GM19438 (cell line): ENCODE data around the gene TMCC2.

Experiments used
- ATAC-seq: cut with Tn5 transposase; IDR thresholded peaks from one replicate; pipeline ENCODE4 v1.9.1; 2021; ENCODE audit warnings: low read depth; ENCODE audit not compliant: unreplicated experiment

Gene TMCC2

DNA sequence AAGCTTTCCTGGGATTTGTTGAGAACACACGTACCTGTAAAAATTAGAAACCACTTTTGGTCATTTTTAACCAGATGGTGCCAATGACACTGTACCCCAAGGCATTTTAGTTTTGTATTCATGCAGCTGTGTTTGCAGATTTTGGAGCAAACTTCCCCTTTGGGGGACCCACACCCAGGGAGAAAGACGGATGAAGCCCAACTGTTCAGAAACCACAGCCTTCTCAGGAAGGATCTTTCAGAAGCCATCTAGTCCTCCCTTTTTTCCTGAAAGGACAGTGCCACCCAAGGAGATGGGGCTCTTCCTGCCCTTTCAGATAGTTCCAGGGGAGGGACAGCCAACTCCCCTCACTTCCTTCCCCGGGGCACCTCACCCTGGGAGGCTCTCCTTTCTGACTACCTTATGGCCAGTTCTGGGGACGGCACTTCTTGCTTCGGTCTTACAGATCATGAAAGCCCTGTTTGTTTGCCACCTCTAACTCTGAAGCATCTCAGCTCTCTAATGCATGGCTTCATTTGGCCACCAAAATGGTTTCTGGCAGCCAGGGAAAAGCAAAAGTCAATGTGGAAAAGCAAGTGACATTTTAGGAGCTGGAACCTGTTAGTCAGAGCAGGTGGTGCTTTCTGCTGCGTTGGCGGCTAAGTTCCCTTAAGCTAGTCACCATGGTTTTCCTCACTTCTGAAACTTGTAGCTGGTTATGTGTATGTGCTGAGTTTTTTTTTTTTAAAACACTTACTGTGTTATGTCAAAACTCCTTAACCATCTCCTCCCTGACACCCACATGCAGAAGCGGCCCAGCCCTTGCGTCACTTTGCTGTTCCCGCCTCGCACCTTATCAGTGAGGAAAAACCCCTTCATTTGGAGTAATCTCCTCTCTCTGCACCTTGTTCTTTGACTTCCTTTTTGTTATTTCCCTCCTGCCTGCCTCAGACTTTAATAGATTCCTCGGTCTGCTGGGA lies 10.1 kb downstream of the TMCC2 start:
- ATAC-seq, result no peak

DNA sequence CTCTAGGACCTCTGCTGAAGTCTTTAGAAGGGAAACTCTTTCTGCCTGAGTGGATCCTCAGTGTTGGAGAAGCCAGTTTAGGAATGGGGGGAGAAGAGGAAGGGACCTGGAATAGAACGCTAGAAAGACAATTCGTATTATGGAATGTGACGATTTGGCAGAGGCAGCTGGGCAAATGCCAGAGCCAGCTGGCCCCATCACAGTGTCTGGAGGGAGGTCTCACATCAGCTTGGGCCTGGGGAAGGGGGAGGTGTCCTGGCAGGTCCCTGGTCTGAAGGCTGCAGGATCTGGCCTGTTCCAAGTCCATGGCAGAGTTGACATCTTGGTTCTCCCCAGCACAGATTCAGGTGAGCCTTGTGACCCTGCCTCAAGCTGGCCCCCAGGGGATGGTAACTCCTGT lies 11.3 kb downstream of the TMCC2 start:
- no peak for ATAC-seq

DNA sequence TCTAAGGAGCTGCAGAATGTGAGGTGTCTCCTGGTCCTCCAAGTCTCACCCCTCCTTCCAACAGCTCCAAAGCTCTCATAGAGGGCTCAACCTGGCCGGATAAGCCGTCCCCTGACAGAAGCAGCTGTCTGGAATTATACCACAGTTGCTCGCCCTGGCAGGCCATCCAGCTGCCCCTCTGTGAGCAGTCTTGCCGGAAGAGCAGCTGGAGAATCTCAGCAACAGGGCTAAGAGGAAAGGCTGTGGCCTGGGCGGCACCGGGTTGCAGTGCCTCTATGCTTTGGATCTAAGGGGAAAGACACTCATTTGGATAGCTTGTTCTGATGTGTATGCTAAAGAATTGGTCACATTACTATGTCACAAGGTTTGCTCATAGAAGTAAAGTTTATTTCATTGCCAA lies 12.4 kb downstream of the TMCC2 start:
- no peak for ATAC-seq

DNA sequence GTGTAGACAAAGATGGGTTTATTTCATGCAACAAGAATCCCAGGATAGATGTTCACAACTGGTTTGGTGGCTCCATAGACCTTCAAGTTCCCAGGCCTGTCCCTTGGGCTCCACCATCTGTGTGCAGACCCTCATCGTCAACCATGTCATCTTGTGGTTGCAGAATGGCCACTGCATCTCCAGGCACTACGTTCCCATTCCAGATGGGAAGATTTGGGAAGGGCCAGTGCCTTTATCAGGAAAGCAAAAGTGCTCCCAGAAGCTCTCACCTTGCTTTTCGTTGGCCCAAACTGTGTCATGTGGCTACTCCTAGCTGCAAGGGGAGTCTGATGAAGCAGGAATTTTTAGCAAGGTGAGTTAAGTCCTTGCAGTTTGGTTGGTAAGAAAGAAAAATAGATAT lies 12.8 kb downstream of the TMCC2 start:
- ATAC-seq, result no peak

DNA sequence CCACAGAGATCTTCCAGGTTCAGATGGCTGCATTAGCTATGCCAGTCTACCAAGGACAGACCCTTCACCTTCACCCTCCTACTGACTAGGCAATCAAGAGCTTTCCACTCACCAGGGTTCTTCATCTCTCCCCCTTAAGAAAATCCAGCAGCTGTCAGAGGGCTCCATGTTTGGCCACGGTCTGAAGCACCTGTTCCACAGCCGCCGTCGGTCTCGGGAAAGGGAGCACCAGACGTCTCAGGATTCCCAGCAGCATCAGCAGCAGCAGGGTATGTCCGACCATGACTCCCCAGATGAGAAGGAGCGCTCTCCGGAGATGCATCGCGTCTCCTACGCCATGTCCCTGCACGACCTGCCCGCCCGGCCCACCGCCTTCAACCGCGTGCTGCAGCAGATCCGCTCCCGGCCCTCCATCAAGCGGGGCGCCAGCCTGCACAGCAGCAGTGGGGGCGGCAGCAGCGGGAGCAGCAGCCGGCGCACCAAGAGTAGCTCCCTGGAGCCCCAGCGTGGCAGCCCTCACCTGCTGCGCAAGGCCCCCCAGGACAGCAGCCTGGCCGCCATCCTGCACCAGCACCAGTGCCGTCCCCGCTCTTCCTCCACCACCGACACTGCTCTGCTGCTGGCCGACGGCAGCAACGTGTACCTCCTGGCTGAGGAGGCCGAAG lies 13.8 kb downstream of the TMCC2 start:
- ATAC-seq, result no peak

DNA sequence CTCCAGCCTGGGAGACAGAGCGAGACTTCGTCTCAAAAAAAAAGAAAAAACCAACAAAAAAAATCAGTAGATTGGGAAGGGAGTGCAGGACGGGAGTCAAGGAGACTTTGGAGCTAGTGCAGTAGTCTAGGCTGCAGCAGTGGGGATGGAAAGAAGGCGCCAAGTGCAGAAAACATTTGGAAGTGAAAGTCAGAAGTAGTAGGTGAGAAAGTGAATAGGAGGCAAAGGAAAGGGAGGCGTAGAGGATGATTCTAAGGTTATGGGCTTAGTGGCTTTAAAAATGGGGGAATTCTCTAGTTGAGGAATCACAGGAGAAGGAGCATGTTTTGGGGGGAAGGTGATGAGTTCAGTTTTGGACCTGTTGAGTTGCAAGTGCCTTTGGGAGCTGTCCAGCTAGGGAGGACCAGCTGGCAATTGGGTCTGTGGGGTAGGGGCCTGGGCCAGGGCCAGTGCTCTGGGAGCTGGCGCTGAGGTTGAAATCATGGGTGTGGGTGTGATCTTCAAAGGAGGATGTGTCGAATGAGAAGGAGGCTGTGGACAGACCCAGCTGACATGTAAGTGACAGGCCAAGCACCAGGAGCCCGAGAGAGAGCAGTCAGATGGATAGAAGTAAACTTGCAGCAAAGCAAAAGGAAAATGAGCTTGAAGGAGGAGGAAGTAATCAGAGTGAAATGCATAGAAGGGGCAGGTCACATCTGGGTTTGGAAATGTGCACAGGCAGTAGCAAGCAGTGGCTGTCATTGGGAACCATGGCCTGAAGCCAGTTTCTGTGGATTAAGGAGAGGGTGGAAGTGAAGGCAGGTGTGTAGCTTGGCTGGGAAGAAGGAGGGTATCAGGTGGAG lies 15.8 kb downstream of the TMCC2 start:
- no peak for ATAC-seq

DNA sequence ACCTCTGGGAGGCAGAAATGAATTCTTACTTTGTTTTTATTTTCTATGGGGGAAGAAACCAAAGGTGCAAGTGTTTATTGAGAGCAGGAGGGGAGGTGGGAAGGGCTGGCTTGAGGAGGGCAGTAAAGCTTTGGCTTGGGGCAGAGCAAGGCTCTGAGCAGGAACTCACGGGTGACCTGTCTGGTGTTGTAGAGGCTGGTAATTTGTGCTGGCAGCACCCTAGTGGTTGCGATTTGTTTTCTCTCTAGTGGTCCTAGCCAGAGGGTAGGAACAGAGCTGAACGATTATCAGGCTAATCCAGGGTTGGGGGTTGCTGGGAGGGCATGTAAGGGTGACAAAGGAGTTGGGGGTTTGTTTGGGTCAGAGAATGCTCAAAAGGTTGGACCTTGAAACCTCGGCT lies 16.6 kb downstream of the TMCC2 start:
- ATAC-seq, result no peak

DNA sequence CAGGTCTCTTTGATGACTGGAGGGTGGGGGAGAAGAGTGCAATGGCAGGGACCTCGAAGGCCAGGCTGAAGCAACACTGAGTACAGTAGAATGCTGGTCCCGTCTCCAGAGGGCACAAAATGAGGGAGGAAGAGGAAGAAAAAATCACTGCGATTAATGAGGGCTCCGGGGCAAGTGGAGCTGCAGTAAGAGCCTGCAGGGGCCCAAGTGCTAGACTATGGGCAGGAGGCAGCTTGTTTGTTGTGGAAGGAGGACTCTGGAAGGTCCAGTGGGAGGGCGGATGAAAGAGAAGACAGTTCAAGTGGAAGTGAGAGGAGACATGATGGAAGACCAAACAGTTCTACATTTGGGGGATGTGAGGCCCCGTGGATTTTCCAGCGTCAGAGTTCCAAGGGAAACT lies 17.4 kb downstream of the TMCC2 start:
- no peak for ATAC-seq

DNA sequence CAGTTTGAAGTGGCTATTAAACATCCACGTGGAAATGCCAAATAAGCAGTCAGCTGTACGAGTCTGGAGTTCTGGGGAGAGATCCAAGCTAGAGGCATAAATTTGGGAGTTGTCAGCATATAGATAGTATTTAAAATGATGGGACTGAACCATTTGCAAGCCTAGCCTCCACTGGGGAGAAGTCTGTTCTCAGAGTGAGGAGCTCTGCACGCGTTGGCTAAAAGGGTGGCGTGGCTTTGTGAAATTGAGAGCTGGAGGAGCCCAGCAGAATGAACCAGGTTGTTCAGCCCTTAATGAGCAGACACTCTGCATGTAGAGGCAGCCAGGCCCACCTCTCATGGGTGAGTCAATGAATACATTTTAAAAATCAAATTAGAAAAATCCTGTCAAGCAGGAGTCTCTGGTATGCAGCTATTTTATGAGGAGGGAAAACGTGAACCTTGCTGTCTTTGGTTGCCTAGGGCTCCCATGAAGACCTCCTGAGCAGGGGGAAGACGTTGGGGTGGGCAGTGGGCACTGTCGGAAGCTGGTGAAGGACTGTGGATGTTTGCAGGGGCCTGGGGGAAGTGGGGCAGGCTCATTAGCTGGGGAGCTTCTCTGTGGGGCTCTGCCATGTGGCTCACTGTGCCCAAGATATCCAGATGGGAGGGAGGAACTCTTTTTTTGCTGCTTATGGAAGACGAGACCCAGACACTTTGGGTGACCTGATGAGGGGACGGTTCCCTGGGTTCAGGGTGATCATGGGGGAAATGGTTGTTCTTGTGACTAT lies 18.8 kb downstream of the TMCC2 start:
- ATAC-seq, result no peak

DNA sequence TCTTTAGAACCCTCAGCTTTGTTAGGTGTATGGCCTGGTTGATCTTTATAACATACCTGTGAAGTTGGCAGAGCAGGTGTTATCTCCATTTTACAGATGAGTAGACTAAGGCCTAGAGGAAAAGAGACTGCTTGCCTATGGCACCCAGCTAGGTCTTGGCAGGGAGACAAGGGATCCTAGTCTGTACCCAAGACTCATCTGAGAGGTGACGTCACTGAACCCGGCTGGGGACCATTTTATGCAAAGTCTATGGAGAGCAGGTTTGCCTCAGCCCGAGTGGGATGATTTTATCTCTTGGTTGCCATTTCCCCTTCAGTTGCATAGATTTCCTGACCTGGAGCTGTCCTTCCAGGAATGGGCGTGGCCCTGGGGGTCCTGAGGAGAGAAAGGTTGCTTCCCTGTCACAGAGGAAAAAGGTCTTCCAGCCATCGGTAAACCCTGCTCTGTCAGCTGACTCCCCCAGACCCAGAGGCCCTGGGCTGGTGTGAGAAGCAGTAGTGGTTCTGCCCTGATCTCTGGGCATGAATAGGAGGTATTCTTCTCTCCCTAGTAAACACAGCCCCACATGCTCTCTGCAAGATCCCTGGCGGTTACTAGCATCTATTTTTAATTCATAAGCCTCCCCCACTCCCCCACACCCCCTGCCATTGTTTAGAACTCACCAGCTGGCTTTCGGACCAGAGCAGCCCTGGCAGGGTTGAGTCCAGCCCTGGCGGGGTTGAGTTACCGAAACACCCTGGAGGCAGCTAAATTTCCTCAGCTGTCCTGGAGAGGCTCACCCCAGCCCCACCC lies 19.6 kb downstream of the TMCC2 start:
- ATAC-seq, result no peak

DNA sequence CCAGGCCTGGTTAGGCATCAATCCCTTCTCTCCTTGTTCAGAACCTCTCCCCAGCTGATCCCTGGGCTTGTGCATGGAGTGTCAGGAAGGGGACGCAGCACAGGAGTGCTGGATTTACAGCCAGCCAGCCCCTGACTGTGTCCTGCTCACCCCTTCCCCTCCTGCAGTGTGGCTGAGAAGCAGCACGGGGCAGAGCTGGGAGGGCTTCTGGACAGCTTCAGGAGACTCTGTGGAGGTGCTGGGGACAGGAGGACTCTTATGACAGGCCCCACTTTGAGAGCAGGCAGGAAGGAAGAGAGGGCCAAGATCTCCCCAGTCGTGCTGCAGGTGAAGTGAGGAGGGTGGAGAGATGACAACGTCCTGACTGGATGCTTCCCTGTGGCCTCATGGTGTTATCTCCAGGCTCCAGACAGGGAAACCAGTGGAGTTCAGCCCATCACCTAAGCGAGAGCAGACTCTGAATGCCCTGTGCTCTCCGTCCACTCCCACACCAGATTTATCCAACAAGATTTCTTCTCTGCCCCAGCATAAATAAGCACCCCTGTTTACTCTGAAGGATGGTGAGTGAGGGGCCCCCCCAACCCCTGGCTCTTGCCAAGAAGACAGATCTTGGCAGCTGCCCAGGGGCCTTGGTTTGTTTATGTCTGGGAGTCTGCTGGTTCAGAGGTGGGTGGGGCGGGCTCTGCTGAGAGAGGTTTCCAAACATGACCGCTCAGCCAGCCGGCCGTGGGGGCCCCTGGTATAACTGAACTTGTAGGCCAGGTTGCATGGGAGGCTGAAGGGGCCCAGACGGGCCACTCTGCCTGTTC lies 21.3 kb downstream of the TMCC2 start:
- no peak for ATAC-seq

DNA sequence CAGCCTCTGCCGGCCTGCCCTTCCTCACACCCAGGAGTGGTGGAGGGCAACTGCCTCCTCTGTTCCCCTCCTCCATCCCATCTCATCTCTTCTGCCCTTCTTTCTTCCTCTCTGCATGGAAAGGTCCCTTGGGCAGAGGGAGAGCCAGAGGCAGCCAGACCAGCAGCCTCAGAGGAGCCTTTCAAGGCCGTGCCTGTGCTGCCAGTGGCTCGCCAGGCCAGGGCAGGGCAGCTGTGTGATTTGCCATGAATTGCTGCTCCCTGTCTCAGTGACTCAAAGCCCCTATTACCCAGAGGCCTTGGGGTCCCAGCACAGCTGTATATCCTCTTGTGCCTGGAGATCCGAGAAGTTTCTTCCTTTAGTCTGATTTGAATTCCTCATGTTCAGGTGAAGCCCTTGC lies 21.9 kb downstream of the TMCC2 start:
- ATAC-seq, result no peak

DNA sequence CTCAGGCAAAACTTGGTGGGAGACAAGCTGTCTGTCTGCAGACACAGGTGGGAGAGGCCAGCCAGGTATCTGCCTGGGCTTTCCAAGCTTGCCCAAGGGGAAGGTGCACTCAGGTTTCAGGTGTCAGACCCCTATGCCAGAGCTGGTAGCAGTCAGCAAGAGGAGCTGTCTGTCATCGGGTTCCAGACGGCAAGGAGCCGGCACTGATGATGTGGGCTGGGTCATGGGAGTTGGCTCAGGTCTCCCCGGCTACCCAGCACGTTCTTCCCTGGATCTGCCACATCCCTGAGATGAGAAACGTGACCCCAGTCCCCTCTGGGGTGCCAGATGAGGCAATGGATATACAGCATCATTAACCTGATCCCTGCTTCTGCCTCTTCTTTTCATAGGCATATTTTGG lies 23.0 kb downstream of the TMCC2 start:
- no peak for ATAC-seq

DNA sequence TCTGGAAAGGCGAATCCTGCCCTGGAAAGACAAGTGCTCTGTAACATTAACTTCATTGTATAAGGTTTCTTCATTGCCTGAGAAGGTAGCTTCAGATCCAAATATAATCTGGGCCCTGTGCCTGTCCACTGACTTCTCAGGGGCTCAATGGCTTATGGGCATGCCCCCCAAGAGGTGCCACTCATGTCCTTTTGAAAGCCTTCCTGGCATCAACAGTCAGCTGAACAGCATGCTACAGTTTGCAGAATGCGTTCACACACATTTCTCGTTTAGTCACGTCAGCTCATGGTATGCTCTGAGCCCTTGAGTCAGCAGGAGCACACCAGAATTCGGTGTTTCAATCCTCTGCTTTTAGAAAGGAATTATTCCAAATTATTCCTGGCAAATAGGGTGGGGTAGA lies 23.8 kb downstream of the TMCC2 start:
- ATAC-seq, result no peak

DNA sequence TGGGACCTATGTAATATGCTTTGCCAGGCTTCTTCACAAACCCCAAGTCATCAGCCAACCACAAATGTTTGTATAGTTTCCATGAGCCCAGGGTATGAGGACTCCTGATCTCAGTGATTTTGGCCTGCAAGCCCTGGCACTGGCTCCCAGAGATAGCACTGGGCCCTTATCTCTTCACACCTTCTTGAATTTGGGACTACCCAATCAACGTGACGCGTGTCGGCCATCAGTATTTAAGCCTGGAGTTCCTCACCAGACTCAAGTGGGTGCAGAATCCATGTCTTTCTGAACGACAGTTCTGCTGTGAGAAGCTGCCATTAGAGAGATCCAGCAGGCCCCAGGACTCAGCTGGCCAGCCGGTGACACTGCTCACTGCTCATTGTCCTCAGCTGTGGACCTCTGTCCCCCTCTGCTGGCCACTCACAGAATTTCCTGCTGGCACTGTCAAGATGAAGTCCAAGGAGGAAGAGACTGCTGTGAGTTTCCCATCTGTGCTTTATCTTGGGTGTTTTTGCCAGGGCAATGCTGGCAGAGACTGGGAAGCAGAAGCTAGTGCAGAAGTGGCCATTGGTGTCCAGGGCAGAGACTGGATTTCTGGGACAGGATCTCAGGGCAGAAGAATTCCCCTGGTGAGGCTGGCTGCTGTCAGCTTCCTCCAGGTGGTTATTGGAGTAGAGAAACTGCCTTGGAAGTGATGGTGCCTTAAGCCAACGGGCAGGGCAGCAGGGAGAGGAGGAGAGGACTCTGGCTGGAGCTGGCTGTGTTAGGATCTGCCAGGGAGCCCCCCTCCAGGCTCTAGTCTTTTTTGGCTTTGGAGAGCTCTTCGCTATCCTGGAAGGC lies 28.4 kb downstream of the TMCC2 start:
- ATAC-seq, result no peak

DNA sequence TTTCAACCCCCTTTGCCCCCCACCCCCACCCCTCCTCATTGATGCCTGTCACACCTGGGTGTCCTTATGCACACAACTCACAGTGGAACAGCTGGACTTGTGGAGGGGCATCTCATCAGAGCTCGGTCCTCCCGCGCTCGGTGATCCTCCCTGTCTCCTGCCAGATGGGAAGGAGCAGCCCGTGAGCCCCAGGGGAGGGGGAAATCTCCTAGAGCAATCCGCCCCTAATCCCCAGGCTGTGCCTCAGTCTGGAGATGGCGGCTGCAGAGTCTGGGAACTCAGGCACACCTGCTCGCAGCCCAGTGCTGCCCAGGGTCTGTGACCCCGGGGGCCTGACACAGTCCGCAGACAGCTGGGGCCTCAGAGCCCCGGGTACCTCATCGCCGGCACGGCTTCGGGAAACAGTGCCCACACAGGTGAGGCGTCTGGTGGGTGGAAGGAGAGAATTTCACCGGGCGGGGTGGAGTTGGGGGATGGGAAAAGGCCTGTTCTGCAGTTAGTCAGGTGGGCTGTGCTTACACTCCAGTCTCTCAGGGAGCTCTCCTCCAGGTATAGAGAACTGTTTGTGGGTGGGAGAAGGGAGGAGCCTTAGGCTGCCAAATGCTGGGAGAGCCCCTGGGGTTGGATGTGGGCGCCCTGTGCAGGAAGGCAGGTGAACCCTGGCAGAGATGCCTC lies 29.3 kb downstream of the TMCC2 start:
- ATAC-seq, result no peak

DNA sequence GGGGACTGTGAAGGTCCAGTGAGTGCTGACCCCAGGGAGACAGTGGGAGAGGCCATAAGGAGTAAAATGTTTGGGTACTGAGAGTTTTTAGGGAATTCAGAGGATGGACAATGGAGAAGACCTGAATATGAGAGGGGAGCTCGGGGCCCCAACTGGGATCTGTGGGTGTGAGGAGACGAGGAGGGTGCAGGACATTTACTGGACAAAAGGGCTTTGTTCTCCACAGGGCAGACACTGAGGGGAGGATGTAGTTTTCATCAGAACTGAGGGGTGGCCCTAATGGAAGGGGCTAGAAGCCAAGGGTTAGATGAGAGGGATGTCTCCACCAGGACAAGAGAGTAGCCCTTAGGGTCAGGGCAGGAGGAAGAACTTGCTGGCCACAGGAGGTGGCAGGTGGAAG lies 30.0 kb downstream of the TMCC2 start:
- no peak for ATAC-seq
